Activated T-helper 2 cell treated with anti-CD3 and anti-CD28 coated beads, Interferon-gamma antibody, Interleukin-2, Interleukin-4, amounts not matched to agents 10 μg/mL and 5 μg/mL and 100 μg/mL, durations not matched to agents 14 hours and 24 hours and 36 hours (primary cell): ENCODE data around the gene ARL4A. TPM values are rescaled to one million over a fixed set of nuclear protein-coding genes. Genes with fewer than 3 reads are reported as not detected.
"Not testable (repeated sequence)": the region's sequence is repeated elsewhere in the genome, so short reads cannot be mapped to it uniquely, and the experiment has no call there.

ENCODE experiments used
- DNase-seq: peaks from one replicate; pipeline ENCODE4 v3.0.0; 2021; ENCODE audit warnings: low spot score
- H3K27ac Mint-ChIP-seq: one replicate; pipeline ENCODE4 v1.8.0; 2021; ENCODE audit warnings: mixed read lengths
- H3K27me3 Mint-ChIP-seq: one replicate; pipeline ENCODE4 v1.8.0; 2021; ENCODE audit warnings: low read depth, mixed read lengths
- H3K36me3 Mint-ChIP-seq: one replicate; pipeline ENCODE4 v1.8.0; 2021; ENCODE audit warnings: low read depth, mixed read lengths
- H3K4me1 Mint-ChIP-seq: one replicate; pipeline ENCODE4 v1.8.0; 2021; ENCODE audit warnings: low read depth, mixed read lengths
- H3K4me3 Mint-ChIP-seq: one replicate; pipeline ENCODE4 v1.8.0; 2021; ENCODE audit warnings: low read depth, mild to moderate bottlenecking, moderate library complexity, mixed read lengths
- H3K9me3 Mint-ChIP-seq: one replicate; pipeline ENCODE4 v1.8.0; 2021; ENCODE audit warnings: mixed read lengths
- intact Hi-C: fragments of 100-400 bp; cut with micrococcal nuclease; formaldehyde crosslinking; loops from one replicate; pipeline ENCODE4 v1.15.1; 2023
- total RNA-seq: library from RNA; stranded (reverse); gene quantifications from 2 replicates; pipeline ENCODE4 v1.2.3, GENCODE V29; 2022

Gene ARL4A
- total RNA-seq, 1 donor from 2014 or later: 14.8 TPM

GRCh38 chr7:12648704-12649261 lies 38.6 kb upstream of the ARL4A start:
- Mint-ChIP-seq H3K27me3 (no peaks in the 10 kb centered on the region), H3K4me1 (no peaks in the 10 kb centered on the region), H3K27ac (no peak overlapping the region), H3K4me3 (no peak overlapping the region), H3K36me3 (no peaks in the 10 kb centered on the region), H3K9me3 (no peaks in the 10 kb centered on the region)
- DNase-seq: no peak
- intact Hi-C loops: no loop called here

DNA sequence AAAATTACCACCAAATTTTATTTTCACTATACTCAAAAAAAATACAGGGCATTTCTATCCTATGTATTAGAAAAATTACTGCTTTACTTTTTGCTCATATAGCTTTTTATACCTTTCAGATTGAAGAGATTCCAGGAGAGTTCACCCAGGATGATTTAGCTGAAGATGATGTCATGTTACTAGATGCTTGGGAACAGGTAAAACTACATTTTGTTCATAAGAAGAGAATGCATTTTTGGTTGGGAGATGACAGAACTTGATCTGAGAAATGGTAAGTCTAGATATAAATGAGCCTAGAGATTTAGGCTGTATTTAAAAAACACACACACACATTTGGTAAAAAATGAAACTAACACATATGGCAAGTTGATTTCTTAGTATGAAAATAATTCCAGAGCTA lies 38.1 kb upstream of the ARL4A start:
- Mint-ChIP-seq H3K4me3 (no peak overlapping the region), H3K9me3 (no peaks in the 10 kb centered on the region), H3K27me3 (no peaks in the 10 kb centered on the region), H3K4me1 (no peaks in the 10 kb centered on the region), H3K27ac (no peak overlapping the region), H3K36me3 (no peaks in the 10 kb centered on the region)
- DNase-seq: no peak
- intact Hi-C loops: no loop called here

DNA sequence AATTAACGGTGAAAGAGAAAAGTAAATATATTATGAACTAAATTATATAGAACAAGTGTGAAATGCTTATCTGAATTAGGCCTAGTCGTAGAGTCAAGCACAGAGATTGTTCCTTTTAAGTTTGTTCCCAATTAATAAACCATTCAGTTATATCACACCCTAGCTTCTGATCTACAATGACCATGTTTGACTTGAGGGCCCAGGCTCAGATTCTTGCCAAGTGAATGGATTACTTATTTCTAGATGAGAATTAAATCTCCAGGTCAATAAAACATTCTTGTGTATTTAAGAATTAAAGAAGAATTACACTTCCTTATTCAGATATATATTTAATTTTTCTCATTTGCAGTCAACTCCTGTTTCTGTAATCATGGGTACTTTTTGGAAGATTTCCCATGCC lies 37.4 kb upstream of the ARL4A start:
- DNase-seq: no peak
- H3K36me3 Mint-ChIP-seq: no peaks in the 10 kb centered on the region
- intact Hi-C loops: no loop called here
- no peak overlapping the region for H3K4me3 Mint-ChIP-seq
- no peak overlapping the region for H3K27ac Mint-ChIP-seq
- no peaks in the 10 kb centered on the region for H3K4me1 Mint-ChIP-seq
- H3K27me3 Mint-ChIP-seq: no peaks in the 10 kb centered on the region
- H3K9me3 Mint-ChIP-seq: no peaks in the 10 kb centered on the region

- H3K4me1 Mint-ChIP-seq: no peaks in the 10 kb centered on the region
- intact Hi-C loops: no loop called here
- no peak overlapping the region for H3K27ac Mint-ChIP-seq
- H3K9me3 Mint-ChIP-seq: no peaks in the 10 kb centered on the region
- H3K27me3 Mint-ChIP-seq: no peaks in the 10 kb centered on the region
- DNase-seq: no peak
- no peak overlapping the region for H3K4me3 Mint-ChIP-seq
- no peaks in the 10 kb centered on the region for H3K36me3 Mint-ChIP-seq
These were observed 34.3 kb upstream of the ARL4A start for GRCh38 chr7:12653110-12653509.

DNA sequence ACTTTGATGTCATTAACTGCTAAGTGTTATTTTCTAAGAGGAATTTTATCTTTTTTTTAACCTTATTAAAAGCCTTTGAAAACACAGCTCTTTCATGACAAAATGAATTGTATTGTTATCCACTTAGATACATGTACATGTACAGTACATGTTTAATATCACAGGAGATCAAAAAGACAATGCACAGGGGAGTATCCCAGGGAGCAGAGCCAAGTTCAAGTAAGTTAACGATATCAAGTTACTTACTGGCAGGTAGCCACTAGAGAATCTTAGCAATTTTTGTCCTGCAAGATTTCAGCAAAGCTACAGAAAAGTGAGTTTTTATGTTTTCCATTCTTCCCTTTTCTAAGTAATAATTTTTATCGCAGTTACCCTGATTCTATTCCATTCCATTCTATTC lies 33.9 kb upstream of the ARL4A start:
- no peak for DNase-seq
- Mint-ChIP-seq H3K36me3 (no peaks in the 10 kb centered on the region), H3K27ac (no peak overlapping the region), H3K4me1 (no peaks in the 10 kb centered on the region), H3K4me3 (no peak overlapping the region), H3K27me3 (no peaks in the 10 kb centered on the region), H3K9me3 (no peaks in the 10 kb centered on the region)
- intact Hi-C loops: no loop called here

- no peaks in the 10 kb centered on the region for H3K27me3 Mint-ChIP-seq
- H3K4me3 Mint-ChIP-seq: no peak overlapping the region
- no peaks in the 10 kb centered on the region for H3K4me1 Mint-ChIP-seq
- H3K27ac Mint-ChIP-seq: no peak overlapping the region
- no peaks in the 10 kb centered on the region for H3K36me3 Mint-ChIP-seq
- intact Hi-C loops: no loop called here
- DNase-seq: no peak
- no peaks in the 10 kb centered on the region for H3K9me3 Mint-ChIP-seq
These were observed 32.3 kb upstream of the ARL4A start for GRCh38 chr7:12655161-12655560.

DNA sequence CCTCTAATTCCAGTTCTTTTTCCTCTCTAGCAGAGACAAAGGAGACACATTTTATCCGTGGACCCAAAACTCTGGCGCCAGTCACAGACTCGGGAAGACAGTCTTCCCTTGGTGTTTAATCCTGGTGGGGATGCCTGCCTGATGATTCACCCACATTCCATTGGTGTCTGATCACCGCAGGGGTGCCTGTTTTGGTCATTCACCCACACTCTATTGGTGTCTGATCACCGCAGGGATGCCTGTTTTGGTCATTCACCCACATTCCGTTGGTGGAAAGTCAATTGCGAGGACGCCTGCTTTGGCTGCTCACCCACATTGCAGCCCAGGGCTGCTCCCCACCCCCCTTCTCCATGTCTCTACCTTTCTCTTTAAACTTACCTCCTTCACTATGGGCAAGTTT lies 27.0 kb upstream of the ARL4A start:
- H3K27ac Mint-ChIP-seq, H3K36me3 Mint-ChIP-seq, H3K9me3 Mint-ChIP-seq, H3K27me3 Mint-ChIP-seq, DNase-seq, H3K4me3 Mint-ChIP-seq, H3K4me1 Mint-ChIP-seq, intact Hi-C loops: not testable (repeated sequence)

- DNase-seq, H3K9me3 Mint-ChIP-seq, H3K4me1 Mint-ChIP-seq, H3K27ac Mint-ChIP-seq, intact Hi-C loops, H3K4me3 Mint-ChIP-seq, H3K36me3 Mint-ChIP-seq, H3K27me3 Mint-ChIP-seq: not testable (repeated sequence)
These were observed 26.4 kb upstream of the ARL4A start for GRCh38 chr7:12660986-12661385.

GRCh38 chr7:12661581-12661980 lies 25.9 kb upstream of the ARL4A start:
- Mint-ChIP-seq H3K36me3 (no peaks in the 10 kb centered on the region), H3K4me1 (no peaks in the 10 kb centered on the region), H3K4me3 (no peak overlapping the region), H3K27ac (no peak overlapping the region), H3K27me3 (no peaks in the 10 kb centered on the region), H3K9me3 (no peaks in the 10 kb centered on the region)
- no peak for DNase-seq
- intact Hi-C loops: no loop called here

DNA sequence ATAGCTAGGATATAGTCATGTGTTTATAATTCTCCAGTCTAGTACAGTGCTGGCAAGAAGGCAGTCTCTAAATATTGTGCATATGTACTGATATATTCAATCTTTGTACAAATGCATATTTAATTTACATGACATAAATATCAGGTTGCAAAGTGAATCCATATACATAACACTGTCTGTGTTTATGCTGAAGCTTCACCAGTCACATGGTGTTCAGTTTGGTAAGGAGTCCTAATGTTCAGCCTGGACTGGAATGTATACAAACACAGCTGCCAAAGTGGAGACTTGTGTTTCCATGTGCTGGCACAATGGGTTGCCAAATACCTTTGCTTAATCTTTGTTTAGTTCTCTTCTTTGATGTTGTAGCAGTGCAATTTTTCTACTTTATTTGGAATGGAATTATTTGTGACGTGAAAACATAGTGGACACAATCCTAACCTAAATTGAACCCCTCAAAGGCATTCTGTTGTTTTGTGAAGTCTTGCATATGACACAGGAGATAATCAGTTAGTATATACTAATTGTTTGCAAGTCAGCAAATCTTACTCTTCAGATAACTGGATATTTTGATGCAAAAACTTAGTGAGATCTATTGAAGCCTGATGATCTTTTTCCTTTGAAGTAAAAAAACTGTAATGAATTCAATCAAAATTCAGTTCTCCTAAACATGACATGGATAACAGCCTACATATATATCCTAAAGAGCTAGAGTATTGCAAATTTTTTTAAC lies 17.3 kb upstream of the ARL4A start:
- Mint-ChIP-seq H3K27ac (no peak overlapping the region), H3K27me3 (peaks cover 3% of the 10 kb centered on the region), H3K4me1 (peaks cover 5% of the 10 kb centered on the region), H3K4me3 (no peak overlapping the region), H3K36me3 (no peaks in the 10 kb centered on the region), H3K9me3 (no peaks in the 10 kb centered on the region)
- intact Hi-C loops: no loop called here
- no peak for DNase-seq

DNA sequence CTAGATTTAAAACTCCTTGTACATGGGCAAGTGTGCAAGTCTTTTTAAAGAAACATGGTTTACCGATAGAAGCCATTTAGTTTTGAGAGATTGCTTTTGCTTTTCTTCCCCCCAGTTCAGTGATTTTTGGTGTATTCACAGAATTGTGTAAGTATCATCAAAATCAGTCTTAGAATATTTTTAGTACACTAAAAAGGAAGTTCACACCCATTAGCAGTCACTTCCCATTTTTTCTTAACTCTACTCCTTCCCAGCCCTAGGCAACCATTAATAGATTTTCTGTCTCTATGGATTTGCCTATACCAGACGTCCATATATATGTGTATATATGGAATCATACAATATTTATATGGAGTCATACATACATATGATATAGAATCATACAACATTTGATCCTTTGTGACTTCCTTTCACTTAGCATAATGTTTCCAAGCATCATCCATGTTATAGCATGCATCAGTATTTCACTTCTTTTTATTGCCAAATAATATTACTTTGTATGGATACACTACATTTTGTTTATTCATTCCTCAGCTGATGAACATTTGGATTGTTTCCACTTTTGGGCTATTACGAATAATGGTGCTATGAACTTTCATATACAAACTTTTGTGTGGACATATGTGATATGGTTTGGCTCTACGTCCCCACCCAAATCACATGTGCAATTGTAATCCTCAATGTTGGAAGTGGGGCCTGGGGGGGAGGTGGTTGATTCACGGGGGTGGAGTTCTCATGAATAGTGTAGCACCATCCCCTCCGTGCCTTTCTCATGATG lies 16.5 kb upstream of the ARL4A start:
- no peak overlapping the region for H3K27ac Mint-ChIP-seq
- H3K36me3 Mint-ChIP-seq: no peaks in the 10 kb centered on the region
- peaks cover 7% of the 10 kb centered on the region for H3K4me1 Mint-ChIP-seq
- H3K4me3 Mint-ChIP-seq: no peak overlapping the region
- no peaks in the 10 kb centered on the region for H3K9me3 Mint-ChIP-seq
- intact Hi-C loops: no loop called here
- no peak for DNase-seq
- H3K27me3 Mint-ChIP-seq: peaks cover 3% of the 10 kb centered on the region

- H3K4me3 Mint-ChIP-seq, H3K27me3 Mint-ChIP-seq, DNase-seq, H3K9me3 Mint-ChIP-seq, H3K27ac Mint-ChIP-seq, H3K4me1 Mint-ChIP-seq, intact Hi-C loops, H3K36me3 Mint-ChIP-seq: not testable (repeated sequence)
These were observed 14.0 kb upstream of the ARL4A start for GRCh38 chr7:12673436-12673835.

DNA sequence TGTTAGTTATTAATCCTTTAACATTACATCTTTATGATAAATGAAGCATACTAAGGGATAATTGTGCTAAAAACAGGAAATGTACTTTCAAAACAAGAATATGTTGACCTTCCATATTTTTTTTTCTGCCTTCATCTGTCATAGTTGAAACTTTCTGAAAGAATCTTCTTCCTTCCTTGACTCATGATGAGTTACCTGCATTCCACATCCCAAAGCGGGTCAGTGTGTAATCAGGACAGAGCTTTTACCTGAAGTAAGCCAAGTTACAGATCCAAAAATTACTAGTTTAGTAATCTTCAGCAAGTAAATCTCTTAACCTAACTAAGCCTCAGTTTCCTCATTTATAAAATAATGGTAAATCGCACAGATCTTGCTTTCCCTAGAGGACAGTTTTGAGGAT lies 13.4 kb upstream of the ARL4A start:
- Mint-ChIP-seq H3K9me3 (no peaks in the 10 kb centered on the region), H3K4me1 (peaks cover 7% of the 10 kb centered on the region), H3K27me3 (peaks cover 3% of the 10 kb centered on the region), H3K36me3 (no peaks in the 10 kb centered on the region), H3K4me3 (no peak overlapping the region), H3K27ac (no peak overlapping the region)
- intact Hi-C loops: loop anchor here (1.0 kb wide), 1 partner anchor 589 kb away; no protein-coding TSS in a partner anchor
- DNase-seq: no peak
